ENCODE data around the gene DCUN1D2.
"Not testable (repeated sequence)": the region's sequence is repeated elsewhere in the genome, so short reads cannot be mapped to it uniquely, and the experiment has no call there.

DCUN1D2 gene

DNA sequence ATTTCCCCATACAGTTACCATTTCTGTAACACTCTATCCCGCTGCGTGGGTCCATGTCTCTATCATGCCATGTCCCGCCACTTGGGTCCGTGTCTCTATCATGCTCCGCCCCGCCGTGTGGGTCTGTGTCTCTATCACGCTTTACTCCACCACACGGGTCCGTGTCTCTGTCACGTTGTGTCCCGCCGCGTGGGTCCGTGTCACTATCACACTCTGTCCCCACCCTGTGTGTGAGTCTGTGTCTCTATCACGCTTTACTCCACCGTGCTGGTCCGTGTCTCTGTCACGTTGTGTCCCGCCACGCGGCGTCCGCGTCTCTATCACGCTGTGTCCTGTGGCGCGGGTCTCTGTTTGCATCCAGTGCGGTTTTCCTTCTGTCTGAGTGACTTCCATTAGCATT, 48.9 kb downstream of the DCUN1D2 start:
- Histone ChIP-seq H3K27ac (no peak overlapping the region), H3K4me3 (no peak overlapping the region)
- TF ChIP-seq, protein P1, sequence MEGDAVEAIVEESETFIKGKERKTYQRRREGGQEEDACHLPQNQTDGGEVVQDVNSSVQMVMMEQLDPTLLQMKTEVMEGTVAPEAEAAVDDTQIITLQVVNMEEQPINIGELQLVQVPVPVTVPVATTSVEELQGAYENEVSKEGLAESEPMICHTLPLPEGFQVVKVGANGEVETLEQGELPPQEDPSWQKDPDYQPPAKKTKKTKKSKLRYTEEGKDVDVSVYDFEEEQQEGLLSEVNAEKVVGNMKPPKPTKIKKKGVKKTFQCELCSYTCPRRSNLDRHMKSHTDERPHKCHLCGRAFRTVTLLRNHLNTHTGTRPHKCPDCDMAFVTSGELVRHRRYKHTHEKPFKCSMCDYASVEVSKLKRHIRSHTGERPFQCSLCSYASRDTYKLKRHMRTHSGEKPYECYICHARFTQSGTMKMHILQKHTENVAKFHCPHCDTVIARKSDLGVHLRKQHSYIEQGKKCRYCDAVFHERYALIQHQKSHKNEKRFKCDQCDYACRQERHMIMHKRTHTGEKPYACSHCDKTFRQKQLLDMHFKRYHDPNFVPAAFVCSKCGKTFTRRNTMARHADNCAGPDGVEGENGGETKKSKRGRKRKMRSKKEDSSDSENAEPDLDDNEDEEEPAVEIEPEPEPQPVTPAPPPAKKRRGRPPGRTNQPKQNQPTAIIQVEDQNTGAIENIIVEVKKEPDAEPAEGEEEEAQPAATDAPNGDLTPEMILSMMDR (IDR thresholded peaks at IDR 0.05): no peak
- no peak for DNase-seq (ENCODE audit: low spot score)

DNA sequence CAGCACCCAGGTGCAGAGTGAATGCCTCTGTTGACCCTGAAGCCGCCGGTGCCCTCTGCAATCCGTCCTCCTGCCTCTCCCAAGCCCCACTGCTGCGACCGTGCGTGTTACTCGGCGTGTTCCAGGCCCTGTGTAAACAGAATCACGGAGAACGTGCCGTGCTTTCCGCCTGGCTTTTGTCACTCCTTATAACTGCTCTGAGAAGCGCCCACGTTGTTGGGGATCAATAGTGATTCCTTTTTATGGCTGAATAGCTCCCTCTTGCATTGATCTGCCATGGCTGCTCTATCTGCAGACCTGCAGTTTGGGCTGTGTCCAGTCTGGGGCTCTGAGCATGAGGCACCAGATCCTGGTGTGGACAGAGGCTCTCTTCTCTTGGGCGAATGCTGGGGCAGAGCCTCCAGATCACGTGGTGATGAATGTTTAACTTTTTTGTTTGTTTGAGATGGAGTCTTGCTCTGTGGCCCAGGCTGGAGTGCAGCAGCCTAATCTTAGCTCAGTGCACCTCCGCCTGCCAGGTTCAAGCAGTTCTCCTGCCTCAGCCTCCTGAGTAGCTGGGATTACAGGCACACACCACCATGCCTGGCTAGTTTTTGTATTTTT, 53.0 kb downstream of the DCUN1D2 start:
- Histone ChIP-seq H3K27ac (no peak overlapping the region), H3K4me3 (no peak overlapping the region)
- no peak for DNase-seq (ENCODE audit: low spot score)
- TF ChIP-seq, protein P1 (IDR thresholded peaks at IDR 0.05): no peak

DNA sequence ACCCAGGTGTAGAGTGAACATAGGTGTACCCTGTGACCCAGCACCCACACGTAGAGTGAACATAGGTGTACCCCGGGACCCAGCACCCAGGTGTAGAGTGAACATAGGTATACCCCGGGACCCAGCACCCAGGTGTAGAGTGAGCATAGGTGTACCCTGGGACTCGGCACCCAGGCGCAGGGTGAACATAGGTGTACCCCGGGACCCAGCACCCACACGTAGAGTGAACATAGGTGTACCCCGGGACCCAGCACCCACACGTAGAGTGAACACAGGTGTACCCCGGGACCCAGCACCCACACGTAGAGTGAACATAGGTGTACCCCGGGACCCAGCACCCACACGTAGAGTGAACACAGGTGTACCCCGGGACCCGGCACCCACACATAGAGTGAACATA, 53.6 kb downstream of the DCUN1D2 start:
- H3K4me3 ChIP-seq; DNase-seq (ENCODE audit: low spot score); H3K27ac ChIP-seq: not testable (repeated sequence)

DNA sequence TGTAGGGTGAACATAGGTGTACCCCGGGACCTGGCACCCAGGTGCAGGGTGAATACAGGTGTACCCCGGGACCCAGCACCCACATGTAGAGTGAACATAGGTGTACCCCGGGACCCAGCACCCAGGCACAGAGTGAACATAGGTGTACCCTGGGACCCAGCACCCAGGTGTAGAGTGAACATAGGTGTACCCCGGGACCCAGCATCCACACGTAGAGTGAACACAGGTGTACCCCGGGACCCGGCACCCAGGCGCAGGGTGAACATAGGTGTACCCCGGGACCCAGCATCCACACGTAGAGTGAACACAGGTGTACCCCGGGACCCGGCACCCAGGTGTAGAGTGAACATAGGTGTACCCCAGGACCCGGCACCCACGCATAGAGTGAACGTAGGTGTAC, 54.6 kb downstream of the DCUN1D2 start:
- not testable (repeated sequence) for DNase-seq (ENCODE audit: low spot score); H3K27ac ChIP-seq; H3K4me3 ChIP-seq

DNA sequence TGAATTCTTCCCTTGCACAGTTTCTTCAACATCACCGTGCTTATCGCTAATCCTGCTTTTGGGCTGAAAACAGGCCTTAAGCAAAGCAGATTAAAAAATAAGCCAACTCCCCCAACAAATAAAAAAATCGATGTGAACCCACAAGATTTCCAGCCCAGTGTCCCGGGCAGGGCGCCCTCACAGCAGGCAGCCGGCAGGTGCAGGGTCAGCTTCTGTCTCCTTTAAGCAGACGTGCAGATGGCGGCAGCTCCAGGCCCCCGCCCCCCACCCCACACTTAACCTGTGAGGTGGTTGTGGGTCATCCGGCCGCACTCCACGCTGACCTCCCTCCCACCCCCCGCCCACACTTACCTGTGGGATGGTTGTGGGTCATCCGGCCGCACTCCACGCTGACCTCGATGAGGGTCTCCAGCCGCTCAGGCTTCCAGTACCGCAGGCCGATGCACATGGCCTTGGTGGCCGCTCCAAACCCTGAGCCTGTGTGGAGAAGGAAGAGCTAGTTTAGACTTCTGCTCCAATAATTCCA, 57.1 kb downstream of the DCUN1D2 start:
- no peak overlapping the region for H3K4me3 ChIP-seq
- DNase-seq (ENCODE audit: low spot score): no peak
- TF ChIP-seq, protein P1 (IDR thresholded peaks at IDR 0.05): no peak
- no peak overlapping the region for H3K27ac ChIP-seq

DNA sequence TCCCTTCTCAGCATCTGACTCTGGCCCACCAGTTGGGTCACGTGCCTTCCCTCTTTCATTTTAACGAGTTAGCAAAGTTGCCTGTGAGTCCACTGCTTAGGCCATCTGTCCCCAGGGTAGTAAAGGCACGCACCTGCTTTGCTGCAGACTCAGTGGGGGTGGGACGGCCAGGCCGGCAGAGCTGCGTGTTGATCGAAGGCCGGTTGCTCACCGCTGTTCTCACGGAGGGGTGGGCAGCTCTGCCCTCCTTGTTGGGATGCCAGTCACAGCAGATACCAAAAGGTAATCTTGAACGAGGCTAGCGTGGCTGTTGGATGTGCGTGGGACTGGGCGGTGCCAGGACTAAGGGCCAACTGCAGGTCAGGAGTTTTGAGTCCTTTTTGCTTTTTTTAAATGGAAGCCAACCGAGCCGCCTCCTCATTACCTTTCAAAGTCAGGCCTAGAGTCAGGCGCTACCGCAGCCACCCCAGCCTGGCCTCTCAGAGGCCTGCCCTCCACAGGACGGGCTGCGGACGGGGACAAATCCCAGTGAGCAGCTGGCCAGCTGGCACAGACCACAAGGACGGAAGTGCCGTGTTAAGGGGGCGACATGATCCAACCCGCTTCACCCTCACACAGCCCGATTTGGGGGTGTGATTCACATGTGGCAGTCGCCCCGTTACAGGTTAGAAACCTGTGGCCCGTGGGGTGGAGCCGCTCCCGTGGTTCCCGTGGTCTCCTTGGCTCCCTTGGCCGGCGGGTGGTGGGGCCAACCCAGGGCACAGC, 57.8 kb downstream of the DCUN1D2 start:
- TF ChIP-seq, protein P1 (IDR thresholded peaks at IDR 0.05): no peak
- H3K4me3 ChIP-seq: no peak overlapping the region
- no peak overlapping the region for H3K27ac ChIP-seq
- no peak for DNase-seq (ENCODE audit: low spot score)

DNA sequence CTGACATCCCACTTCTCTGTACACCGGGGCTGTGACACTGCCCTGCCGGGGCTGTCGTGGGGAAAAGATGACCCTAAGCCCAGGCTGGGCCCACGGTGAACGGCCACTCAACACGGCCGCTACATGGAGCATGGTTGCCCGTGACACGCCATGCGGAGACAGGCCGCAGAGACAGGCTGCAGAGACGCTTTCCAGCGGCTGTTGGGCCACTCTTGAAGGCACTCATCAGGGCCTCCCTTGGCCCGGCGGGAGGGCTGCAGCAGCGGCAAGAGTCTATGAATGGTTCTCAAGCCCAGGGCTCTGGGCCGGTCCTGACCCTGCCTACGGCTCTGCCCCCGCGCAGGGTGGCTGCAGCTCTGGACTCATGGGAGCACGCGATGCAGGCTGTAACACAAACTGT, 59.3 kb downstream of the DCUN1D2 start:
- TF ChIP-seq, protein P1 (IDR thresholded peaks at IDR 0.05): no peak
- no peak overlapping the region for H3K27ac ChIP-seq

More for the DNA sequence above, 59.3 kb downstream of the DCUN1D2 start:
- no peak for DNase-seq (ENCODE audit: low spot score)
- no peak overlapping the region for H3K4me3 ChIP-seq

All from coronary artery (tissue), 2 donors.